Measurements from ENCODE around the gene WDSUB1.

Gene WDSUB1

DNA sequence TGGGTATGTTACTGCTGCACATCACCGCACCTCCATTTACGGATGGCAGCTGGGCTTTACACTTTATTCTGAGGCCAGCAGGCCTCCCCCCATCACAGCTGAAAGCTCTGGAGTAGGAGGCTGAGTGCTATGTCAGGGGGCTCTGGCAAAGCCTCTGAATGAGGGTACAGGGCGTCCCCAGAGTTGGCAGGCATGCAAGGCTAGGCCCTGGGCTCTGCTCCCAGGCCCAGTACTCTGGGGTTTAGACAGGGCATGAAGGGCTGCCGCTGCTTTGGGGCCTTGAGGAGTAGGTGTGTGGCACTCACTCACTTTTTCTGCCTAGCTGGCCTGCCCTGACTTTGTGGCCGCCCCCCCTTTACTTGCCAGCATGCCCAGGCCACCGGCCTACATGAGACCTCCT is 90.8 kb downstream of the WDSUB1 start:
- DNase-seq (ENCODE audit: low read depth), result no peak

DNA sequence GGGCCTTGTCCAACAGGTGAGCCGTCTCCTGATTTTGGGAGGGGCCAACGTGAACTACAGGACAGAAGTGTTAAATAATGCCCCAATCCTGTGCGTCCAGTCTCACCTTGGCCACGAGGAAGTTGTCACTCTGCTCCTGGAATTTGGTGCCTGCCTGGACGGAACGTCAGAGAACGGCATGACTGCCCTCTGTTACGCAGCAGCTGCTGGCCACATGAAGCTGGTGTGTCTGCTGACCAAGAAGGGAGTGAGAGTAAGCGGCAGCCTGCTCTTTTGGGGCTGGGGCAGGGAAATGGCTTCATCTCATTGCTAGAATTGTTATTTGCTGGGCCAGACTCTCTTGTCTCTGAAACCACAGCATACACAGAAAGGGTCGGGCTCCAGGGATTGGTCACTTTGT is 92.3 kb downstream of the WDSUB1 start:
- no peak for DNase-seq (ENCODE audit: low read depth)

DNA sequence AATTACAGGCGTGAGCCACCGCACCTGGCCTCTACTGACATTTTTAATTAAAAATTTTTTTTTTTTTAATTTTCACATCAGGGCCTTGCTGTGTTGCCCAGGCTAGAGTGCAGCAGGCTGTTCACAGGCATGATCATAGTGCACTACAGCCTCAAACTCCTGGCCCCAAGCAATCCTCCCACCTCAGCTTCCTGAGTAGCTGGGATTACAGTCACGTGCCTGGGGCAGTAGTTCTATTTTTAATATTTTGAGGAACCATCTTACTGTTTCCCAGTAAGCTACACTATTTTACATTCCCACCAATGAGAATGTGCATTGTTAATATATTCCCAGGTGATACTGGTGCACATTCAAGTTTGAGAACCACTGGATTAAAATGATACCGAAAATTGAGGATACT is 92.7 kb downstream of the WDSUB1 start:
- DNase-seq (ENCODE audit: low read depth), result no peak

DNA sequence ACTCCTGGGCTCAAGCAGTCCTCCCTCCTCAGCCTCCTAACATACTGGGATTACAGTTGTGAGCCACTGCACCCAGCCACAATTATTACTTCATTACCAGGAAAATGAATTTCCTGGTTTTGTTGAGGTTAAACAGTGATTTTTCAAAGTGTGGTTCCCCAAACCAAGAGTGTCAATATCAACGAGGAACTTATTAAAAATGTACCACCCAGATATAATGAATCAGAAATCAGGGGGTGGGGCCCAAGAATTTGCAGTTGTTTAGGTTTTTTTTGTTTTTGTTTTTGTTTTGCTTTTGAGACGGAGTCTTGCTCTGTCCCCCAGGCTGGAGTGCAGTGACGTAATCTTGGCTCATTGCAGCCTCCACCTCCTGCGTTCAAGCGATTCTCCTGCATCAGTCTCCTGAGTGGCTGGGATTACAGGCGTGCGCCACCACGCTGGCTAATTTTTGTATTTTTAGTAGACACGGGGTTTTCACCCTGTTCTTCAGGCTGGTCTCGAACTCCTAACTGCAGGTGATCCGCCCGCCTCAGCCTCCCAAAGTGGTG is 94.1 kb downstream of the WDSUB1 start:
- DNase-seq (ENCODE audit: low read depth), result no peak

DNA sequence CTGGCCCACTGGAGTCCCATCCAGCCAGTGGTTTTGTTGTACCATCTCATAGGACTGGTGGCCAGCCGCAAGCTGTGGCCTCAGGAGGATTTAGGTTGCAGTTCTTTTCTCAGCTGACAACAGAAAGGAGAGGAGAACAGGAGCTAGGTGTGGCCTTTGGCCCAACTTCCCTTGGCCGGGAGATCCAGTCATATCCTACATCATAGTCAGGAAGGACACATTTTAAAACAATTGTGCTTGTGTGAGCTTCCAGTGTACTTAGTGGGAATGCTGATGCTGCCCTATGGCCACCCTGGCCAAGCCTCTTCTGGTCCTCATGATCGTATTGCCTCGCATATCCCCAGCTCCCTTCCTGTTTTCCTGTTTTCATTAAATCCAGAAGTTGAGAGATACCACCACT is 98.1 kb downstream of the WDSUB1 start:
- DNase-seq (ENCODE audit: low read depth), result no peak

DNA sequence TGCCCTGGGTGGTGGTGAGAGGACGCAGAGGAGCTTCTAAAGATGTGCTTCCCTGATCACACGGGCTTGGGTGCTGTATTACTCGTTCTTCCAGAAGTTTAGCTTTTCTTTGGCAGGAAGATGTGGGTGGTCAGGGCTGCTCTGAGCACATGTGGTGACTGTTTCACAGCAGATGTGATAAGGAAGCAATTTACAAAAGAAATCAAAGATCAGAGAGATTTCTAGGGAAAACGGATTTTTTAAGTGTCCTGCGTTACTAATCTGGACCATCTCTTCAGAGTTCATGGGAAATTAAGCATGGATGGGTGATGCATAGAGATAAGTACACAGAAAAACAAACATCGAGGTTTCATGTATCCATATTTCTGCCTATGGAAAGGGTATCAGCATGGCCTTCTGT is 99.4 kb downstream of the WDSUB1 start:
- DNase-seq (ENCODE audit: low read depth), result no peak

DNA sequence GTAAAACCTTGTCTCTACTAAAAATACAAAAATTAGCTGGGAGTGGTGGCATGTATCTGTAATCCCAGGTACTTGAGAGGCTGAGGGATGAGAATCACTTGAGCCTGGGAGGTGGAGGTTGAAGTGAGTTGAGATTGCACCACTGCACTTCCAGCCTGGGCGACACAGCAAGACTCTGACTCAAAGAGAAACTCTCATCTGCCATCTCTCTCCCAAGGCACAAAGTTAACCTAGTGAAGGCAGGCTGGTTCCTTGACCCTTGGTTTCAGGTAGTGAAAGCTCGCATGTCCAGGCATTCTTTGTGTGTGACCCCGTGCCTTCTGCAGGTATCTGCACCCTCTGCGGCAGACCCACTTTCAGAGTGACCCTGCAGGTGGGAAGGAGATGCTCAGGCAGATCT is 100.0 kb downstream of the WDSUB1 start:
- DNase-seq (ENCODE audit: low read depth), result no peak
